ENCODE measurements around the gene LUC7L2.
"Not testable (repeated sequence)": the region's sequence is repeated elsewhere in the genome, so short reads cannot be mapped to it uniquely, and the experiment has no call there.

LUC7L2 gene

GRCh38 chr7:139403601-139404000 lies 43.9 kb downstream of the LUC7L2 start:
- DNase-seq: no peak

DNA sequence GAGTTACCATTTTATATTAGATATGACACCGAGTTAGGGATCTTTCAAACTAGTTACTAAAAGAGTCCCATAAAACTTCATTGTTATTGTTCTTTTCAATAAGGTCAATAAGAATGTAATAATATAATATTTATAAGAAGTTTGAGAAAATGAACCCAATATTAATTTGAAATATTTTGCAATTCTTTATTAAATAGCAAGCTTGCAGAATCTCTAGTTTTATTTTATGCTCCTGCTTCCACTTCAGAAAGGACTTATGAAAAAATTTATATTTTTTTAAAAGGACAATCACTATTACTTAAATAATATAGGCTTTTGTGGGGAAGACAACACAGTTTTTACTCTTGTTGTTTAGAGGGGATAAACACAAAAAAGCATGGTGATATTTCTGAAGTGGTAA lies 47.9 kb downstream of the LUC7L2 start:
- DNase-seq: no peak

GRCh38 chr7:139414743-139415402 lies 55.2 kb downstream of the LUC7L2 start:
- DNase-seq: not testable (repeated sequence)

- DNase-seq: no peak
Observed at GRCh38 chr7:139416405-139416804, 56.7 kb downstream of the LUC7L2 start.

DNA sequence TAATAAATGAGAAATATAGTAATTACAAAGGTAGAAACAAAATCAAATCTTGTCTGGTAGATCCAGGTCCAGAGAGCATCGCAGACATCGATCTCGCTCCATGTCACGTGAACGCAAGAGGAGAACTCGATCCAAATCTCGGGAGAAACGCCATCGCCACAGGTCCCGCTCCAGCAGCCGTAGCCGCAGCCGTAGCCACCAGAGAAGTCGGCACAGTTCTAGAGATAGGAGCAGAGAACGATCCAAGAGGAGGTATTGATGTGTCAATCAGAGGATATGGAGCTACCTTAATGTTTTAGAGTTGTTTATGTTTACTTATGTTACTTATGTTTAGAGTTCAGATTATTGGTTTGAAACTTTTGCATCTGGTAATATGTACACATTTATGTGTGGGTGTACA lies 57.8 kb downstream of the LUC7L2 start:
- DNase-seq: no peak

DNA sequence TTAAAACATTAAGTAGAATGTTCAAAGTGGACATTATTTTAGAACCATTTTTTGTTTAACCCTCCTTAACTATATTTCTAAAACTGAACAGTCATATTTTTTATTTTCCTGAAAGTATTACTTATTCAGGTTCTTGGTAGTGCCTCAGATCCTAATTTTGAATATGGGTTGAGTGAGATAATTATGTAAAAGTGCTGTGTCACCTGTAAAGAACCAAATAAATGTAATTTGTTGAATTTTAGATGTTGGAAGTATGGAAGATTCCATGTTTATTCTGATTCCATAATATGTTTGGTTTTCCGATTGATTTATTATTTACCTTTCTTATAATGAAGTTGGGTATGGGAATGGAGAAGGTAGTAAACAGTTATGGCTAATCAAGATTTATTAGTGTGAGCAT lies 61.4 kb downstream of the LUC7L2 start:
- no peak for DNase-seq

DNA sequence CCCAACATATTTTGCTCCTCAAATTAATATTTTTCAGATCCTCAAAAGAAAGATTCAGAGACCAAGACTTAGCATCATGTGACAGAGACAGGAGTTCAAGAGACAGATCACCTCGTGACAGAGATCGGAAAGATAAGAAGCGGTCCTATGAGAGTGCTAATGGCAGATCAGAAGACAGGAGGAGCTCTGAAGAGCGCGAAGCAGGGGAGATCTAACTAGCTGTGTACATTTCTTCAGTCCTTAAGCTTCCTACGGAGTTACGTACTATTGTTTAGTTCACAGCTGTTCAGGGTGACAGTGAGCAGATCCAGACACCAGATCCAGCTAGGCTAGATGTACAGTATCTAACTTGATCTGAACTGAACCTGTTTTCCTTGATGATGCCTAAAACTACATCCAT lies 62.4 kb downstream of the LUC7L2 start:
- DNase-seq: no peak

GRCh38 chr7:139423091-139423490 lies 63.4 kb downstream of the LUC7L2 start:
- no peak for DNase-seq

DNA sequence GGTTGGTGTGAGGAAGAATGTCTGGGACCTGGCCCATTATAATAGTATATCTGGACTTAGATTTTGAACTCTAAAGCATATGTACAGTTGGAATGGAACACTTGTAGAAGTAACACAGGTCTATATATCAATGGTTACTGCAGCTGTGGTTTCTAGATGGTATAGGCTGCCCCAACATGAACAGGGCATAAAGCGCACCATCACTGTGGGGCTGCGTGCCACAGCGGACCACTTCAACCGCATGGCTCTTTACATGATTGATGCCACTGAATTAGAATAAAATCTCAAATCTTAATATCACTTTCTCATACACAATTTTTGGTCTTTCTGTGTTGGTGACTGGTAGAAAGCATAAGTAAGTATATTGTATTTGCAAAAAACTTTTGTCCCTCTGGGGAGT lies 64.3 kb downstream of the LUC7L2 start:
- DNase-seq: no peak

DNA sequence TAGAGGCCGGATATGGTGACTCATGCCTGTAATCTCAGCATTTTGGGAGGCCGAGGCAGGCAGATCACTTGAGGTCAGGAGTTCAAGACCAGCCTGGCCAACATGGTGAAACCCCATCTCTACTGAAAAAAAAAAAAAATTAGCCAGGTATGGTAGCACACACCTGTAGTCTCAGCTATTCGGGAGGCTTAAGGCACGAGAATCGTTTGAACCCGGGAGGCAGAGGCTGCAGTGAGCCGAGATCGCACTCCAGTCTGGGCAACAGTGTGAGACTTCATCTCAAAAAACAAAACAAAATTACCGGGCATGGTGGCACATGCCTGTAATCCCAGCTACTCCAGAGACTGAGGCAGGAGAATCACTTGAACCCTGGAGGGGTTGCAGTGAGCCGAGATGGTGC lies 66.0 kb downstream of the LUC7L2 start:
- not testable (repeated sequence) for DNase-seq

DNA sequence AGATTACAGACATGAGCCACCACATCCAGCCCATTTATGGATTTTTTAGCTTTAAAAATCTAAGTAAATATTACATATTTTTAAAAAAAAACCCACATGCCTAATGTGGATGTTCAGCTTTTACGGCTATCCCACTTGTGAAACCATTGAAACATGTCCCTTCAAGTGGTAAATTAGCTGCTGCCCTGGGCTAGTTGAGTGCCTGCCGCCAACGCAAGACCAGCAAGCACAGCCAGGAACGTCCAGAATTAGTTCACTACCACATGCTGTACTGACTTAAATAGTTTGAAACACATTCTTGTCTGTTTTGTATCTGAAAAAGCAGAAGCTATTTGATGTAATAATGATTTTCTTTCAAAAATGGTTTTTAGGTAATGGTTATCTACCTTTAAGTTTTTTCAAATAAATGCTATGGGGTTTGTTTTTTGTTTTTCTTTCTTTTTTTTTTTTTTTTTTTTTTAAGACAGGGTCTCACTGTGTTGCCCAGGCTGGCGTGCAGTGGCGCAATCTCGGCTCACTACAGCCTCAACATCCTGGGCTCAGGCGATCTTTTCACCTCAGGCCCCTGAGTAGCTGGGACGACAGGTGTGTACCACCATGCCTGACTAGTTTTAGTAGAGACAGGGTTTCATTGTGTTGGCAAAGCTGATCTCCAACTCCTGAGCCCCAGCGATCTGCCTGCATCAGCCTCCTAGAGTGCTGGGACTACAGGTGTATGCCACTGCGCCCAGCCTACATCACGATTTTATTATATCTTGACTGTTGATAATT lies 66.7 kb downstream of the LUC7L2 start:
- DNase-seq: peak in 1 of 2 experiments; percentile 28

GRCh38 chr7:139427029-139427420 lies 67.3 kb downstream of the LUC7L2 start:
- no peak for DNase-seq

- no peak for DNase-seq
Observed at GRCh38 chr7:139427788-139428187, 68.1 kb downstream of the LUC7L2 start.

- DNase-seq: not testable (repeated sequence)
Observed at GRCh38 chr7:139429735-139430134, 70.0 kb downstream of the LUC7L2 start.

- no peak for DNase-seq
Observed at GRCh38 chr7:139430443-139430842, 70.7 kb downstream of the LUC7L2 start.

- no peak for DNase-seq
Observed at GRCh38 chr7:139431010-139431409, 71.3 kb downstream of the LUC7L2 start.

- DNase-seq: no peak
Observed at GRCh38 chr7:139431459-139431858, 71.8 kb downstream of the LUC7L2 start.

- DNase-seq: no peak
Observed at GRCh38 chr7:139436806-139437205, 77.1 kb downstream of the LUC7L2 start.

DNA sequence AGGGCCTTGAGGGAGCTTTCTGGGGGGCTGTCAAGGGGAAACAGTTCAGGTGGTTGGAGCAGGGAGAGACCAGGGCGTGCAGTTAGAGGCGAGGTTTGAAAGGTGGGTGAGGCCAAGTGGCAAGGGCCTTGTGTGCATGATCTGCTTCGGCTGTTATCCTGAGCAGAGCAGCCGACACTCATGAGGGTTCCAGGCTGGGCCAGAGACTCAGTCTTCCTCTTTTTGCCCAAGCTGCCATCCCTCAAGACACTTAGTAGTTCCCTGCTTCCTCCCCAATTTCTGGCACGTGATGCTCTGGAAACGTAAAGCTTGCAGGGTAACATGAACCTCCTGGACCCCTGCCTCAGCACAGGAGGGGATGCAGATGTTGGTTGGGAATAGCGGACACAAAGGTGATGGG lies 79.7 kb downstream of the LUC7L2 start:
- no peak for DNase-seq

GRCh38 chr7:139441961-139442360 lies 82.3 kb downstream of the LUC7L2 start:
- DNase-seq: no peak

- no peak for DNase-seq
Observed at GRCh38 chr7:139446051-139446890, 86.6 kb downstream of the LUC7L2 start.

DNA sequence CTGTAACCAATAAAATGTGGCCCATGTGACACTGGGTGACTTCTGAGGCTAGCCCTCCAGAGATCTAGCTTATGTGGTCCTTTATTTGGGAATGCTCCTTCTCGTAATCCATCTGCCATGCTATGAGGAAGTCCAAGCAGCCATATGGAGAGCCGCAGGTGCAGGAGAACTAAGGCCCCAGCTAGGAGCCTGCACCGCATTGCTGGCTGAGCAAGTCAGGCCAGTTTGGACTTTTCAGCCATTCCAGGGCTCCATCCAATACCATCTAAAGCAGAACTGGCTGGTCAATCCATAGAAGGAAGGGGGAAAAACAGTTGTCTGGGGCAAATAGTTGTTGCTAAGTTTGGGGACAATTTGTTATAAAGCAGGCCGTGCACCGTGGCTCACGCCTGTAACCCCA lies 91.2 kb downstream of the LUC7L2 start:
- DNase-seq: no peak

DNA sequence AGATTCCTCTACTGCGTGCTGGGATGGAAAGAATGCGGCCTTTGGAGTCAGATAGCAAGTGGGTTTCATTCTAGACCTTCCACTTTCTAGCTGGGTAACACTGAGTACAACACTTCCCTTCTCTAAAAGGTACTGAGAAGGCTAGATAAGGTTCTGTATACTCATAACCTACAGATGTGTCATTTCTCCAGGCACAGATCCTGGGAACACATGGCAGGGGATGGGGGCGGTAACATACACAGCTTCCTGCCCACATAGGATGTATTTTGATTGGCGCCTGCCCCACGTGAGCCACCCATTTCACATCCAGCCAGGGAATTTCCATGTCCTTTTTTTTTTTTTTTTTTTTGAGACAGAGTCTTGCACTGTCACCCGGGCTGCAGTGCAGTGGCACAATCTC lies 91.9 kb downstream of the LUC7L2 start:
- no peak for DNase-seq

Measured in NCI-H187 (cell line).